Activated CD4-positive, alpha-beta T cell treated with anti-CD3 and anti-CD28 coated beads, Interleukin-2, amount 50 U/mL, for 4 hours (primary cell): Measurements from ENCODE around the gene LCLAT1.
"Not testable (repeated sequence)": the region's sequence is repeated elsewhere in the genome, so short reads cannot be mapped to it uniquely, and the experiment has no call there.

Experiments used
- DNase-seq, 2 experiments: peaks; one replicate each; pipeline ENCODE4 v3.0.0-alpha.2; 2020

LCLAT1 gene

DNA sequence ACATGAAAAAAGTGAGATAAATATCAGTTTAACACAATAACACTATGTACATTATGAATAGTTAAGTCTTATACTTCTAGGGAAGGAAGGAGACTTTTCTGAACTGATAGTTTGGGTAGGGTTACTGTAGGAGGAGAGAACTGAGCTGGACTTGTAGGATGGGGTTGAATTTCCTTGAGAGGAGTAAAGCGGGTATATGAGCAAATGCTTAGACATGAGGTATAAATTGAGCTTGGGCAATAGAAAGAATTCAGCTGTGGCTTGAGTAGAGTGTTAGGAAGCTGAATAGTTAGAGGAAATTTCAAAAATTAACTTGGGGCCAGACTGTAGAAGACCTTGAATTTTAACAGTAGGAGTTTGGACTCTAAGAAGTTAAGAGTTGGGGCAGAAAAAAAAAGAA lies 45.1 kb downstream of the LCLAT1 start:
- DNase-seq, result no peak

DNA sequence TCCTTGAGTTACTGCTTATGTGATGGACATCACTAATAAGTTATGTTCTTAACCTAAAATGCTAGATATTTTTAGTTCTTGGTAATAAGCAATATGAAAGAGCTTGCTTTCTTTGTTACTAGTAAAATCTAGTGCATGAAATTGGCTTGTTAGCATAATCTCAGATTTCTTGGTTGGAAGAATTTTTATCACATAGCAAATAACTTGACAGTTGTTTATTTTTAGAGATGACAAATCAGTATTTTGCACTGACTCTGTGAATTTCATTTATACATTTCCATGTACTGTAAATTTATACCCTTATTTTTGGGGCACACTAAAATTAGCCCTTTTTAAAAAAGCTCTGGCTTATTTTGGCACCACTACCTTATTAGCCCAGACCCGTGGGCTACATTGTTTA lies 45.6 kb downstream of the LCLAT1 start:
- DNase-seq, result no peak

DNA sequence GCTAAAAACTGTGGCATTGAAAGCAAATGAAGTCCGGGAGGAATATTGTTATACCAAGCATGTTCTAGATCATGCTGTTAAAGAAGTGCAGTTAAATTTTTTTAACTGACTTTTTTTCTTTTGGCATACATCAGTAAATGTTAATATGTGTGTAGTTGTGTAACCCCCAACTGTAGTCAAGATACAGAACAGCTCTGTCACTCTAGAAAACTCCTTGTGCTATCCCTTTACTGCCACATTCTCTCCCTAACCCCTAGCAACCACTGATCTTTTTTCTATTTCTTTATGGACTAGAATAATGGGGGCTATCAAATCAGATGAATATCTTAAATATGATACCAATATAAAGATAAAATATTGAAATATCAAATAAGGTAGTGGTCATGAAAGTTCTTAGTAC lies 46.4 kb downstream of the LCLAT1 start:
- DNase-seq, result no peak

DNA sequence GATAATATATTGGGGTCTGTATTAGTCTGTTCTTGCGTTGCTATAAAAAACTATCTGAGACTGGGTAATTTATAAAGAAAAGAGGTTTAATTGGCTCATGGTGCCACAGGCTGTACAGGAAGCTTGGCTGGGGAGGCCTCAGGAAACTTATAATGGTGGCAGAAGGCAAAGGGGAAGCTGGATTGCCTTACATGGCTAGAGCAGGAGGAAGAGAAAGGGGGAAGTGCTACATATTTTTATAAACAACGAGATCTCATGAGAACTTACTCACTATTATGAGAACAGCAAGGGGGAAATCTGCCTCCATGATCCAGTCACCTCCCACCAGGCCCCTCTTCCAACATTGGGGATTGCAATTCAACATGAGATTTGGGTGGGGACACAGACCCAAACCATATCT lies 48.9 kb downstream of the LCLAT1 start:
- not testable (repeated sequence) for DNase-seq

DNA sequence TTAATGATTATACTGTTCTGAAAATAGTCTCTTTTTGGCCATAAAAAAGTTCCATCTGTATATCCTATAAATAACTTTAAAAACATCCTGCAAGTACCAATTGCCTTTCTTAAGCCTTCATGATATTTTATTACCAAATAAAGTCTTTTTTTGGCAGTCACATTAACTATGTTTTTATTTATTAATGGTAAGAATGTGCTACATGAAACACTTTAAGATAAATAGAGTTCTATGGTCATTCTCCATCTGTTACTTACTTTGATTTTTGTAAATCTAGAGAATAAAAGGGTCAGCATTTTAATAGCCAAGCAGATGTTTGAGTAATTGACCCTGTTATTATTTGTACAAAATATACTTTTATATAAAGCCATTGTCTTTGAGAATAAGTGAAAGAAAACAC lies 52.6 kb downstream of the LCLAT1 start:
- DNase-seq, result no peak

DNA sequence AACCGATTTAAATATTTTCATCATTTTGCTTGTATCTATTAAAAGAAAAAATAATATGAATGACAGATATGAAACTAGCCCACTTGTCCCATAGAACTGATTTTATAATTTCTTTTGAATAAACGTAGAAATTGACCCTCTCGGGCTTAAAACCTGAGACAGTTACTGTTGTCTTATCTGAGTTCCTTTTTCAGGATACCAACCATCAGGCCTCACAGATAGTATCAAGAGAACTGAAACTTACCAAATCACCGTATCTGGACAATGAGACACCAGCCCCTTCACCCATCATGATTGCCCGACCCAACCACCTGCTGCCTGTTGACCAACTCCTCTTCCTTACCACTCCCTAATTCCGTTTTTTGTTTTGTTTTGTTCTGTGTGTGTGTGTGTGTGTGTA lies 53.7 kb downstream of the LCLAT1 start:
- no peak for DNase-seq

DNA sequence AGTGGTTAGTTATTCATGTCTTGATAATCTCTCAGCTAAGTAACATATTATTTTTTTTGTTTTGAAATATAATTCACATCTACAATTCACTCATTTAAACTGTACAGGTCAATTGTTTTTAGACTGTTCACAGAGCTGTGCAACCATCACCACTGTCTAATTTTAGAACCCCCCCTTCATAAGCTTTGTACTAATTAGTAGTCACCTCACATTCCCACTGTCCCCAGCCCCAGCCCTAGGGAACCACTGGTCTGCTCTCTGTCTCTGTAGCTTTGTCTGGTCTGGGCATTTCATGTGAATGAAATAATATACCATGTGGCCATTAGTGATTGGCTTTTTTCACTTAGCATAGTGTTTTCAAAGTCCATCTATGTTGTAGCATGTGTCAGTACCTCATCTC lies 55.3 kb downstream of the LCLAT1 start:
- no peak for DNase-seq

DNA sequence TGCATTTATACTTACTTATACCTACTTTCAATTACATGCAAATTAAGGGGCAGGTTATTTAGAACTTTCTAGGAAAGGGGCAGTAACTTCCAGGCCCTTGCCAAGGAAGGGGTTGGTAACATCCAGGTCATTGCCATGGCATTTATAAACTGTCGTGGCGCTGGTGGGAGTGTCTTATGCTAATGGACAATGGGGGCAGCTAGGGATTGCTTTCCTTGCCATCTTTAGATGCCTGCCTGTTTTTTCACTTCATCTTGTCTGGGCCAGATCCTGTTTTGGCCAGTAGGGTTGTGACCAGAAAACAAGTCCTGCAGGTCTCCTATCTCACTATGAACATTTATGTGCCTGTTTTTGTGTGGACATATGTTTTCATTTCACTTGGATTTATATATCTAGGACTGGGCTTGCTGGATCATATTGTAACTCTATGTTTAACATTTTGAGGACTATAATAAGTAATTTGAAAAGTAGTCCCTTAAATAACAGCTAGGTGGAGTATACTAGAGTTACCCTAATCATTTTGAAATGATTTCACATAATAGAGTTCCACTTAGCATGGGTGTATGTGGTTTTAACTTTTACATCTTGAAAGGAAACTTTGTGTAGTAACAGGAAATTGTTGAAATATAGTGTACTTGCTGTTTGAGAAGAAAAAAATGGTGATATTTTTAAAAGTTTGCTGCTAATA lies 56.1 kb downstream of the LCLAT1 start:
- no peak for DNase-seq

DNA sequence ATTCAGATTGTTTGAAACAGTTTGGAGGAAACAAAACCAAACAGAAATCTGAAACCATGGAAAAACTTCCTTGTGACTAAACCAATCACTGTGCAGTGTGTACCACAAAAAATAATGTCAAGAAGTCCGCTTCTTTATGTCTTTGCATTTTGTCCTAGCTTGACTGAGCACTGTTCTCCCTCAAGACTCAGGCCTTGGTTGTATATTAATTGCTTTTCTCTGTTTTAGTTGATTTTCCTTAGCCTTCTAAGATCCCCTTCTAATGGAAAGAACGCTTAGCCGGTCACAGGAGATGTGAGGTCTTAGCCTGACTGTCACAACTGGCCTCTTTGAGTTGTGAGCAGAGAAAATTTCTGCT lies 56.6 kb downstream of the LCLAT1 start:
- no peak for DNase-seq

DNA sequence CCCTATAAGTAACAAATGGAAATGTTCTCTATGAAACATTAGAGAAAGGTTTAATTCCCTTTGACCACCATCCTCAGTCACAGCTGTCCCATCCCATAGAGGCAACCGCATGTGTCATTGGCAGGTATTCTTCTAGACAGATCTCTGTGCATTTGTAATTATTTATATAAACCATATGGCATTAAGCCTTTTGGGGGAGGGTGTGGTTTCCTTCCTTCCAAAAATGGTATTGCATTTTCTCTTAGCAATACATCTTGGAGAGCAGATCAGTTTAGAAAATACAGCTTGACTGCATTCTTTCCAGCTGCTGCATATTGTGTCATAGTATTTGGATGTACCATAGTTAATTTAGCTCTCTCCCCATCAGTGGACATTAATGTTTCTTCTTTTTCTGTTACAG lies 57.7 kb downstream of the LCLAT1 start:
- DNase-seq, result no peak

DNA sequence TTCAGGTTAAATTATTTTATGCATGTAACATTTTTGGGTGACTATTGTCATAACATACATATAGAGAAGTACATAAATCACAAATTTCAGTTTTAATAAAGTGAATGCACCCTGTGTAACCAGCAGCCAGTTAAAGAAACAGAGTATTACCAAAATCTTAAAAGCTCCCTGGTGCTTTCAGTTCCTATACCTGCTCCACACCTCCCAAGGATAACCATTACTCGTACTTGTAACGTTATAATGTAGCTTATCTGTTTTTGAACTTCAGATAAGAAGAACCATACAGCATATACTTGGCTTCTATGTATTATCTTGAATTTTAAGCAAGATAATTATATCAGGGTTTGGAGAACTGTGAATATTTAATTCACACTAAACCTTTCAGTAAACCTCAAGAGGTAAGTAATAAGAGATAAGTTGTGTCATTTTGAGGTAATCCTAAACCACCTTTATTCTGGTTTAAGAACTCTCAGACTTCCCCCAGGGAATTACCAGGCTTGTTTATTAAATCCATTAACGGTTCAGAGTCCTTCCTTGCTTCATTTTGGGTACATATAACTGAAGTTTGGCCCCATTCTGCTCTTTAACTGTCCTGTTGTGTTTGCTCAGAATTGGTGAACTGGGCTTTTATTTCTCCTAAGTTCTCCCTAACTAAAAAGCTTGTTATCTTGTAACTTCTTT lies 58.6 kb downstream of the LCLAT1 start:
- DNase-seq, result no peak

DNA sequence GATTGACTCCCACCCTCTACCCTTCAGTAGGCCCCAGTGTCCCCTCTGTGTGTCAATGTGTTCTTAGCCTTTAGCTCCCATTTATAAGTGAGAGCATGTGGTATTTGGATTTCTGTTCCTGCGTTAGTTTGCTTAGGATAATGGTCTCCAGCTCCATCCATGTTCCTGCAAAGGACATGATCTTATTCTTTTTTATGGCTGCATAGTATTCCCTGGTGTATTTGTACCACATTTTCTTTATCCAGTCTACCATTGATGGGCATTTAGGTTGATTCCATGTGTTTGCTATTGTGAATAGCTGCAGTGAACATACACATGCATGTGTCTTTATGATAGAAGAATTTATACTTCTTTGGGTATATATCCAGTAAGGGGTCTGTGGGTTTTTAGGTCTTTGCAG lies 60.4 kb downstream of the LCLAT1 start:
- DNase-seq, result not testable (repeated sequence)

DNA sequence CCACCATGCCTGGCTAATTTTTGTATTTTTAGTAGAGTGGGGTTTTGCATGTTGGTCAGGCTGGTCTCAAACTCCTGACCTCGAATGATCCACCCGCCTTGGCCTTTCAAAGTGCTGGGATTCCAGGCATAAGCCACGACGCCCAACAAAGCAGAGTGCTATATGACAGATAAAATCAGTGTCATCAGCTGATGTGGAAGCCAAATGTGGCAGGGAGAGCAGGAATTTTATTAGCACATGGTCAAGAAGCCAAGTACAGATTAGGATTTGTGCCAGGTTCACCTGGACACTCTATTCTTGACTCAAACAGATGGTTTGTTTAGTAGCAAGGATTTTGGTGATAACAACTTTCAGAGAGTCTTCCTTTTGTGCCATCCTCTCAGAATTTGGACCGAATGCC lies 62.7 kb downstream of the LCLAT1 start:
- no peak for DNase-seq

DNA sequence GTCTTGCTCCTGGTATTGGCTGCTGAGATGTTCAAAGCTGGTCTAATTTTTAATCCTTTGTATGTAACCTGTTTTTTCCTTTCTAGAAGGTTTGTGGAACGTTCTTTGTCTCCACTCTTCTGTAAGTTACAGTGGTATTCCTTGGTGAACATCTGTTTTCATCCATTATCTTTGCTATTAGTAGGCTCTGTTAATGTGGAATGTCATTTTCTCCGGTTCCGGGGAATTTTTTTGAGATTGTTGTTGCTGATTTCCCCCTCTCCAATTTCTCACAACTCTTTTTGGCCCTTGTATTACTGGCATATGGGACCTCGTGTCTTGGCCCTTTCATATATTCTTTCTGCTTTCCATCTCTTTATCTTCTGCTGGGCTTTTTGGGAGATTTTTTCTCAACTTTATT lies 63.4 kb downstream of the LCLAT1 start:
- DNase-seq, result no peak

DNA sequence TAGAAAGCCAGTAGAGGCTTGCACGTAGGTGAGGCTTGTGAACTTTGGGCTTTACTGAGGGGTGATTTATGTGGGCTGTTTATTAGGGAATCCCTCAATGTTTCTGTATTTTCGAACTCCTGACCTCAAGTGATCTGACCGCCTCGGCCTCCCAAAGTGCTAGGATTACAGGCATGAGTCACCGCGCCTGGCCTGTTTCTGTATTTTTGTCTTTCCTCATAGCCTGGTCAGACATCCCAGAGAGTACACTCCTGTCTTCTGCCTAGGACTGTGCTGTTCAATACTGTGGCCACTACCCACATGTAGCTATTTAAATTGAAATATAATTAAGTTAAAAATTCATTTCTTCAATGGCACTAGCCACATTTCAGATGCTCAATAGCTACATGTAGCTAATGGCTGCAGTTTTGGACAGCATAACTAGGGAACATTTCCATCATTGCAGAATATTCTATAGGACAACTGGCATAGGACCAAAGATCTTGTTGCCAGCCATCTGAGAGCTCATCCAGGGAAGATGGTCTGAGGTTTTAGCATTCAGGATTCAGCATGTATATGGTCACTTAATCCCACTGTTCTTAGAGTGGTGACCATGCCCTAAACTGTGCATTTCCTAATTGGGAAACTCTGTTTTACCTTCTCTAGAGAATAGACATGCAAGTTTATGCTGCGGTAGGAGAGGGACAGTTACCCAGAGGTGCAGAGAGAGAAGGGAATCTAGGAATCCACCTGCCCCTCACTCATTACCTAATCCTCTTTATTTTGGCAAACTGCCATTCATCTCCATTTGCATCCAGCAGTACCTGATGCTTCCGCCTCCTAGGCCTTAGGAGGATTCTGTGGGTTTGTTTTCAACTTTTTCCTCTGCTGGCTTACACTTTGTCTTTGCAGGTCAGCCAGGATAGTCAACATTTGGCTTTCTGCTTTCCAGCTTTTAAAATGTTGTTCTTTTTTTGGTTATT lies 64.4 kb downstream of the LCLAT1 start:
- no peak for DNase-seq

DNA sequence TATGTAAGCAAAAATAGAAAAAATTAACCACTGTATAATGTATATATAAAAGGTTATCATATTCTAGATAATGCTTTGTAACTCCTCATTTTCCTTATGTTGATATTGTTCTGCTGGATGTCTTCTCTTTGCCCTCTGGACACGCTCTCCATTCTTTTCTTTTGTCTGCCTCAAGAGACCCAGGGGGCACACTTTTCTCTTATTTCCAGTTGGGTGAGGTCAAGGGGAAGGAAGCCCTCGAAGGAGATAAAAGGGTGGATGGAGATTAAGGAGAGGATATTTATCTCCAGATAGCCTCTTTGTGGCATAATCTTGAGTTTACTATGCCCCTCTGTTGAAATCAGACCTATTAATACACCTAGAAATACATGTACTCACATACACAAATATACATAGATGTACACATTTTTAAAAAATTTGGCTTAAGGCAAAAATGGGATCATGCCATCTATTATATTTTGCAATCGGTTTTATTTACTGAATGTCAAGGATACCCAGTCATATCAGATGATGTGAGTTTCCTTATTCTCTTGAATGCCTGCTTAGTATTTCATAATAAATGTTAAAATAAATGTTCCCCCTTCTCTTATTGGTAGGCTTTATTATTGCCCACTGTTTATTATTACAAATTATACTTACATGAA lies 65.3 kb downstream of the LCLAT1 start:
- no peak for DNase-seq

DNA sequence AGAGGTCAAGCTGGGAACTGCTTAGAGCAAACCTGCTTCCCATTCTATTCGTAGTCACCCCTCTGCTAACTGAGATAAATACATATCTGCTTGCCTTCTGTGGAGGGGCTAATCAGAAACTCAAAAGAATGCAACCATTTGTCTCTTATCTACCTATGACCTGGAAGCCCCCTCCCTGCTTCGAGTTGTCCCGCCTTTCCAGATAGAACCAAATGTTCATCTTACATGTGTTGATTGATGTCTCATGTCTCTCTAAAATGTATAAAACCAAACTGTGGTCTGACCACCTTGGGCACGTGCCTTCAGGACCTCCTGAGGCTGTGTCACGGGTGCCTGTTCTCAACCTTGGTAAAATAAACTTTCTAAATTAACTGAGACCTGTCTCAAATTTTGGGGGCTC lies 66.6 kb downstream of the LCLAT1 start:
- not testable (repeated sequence) for DNase-seq

DNA sequence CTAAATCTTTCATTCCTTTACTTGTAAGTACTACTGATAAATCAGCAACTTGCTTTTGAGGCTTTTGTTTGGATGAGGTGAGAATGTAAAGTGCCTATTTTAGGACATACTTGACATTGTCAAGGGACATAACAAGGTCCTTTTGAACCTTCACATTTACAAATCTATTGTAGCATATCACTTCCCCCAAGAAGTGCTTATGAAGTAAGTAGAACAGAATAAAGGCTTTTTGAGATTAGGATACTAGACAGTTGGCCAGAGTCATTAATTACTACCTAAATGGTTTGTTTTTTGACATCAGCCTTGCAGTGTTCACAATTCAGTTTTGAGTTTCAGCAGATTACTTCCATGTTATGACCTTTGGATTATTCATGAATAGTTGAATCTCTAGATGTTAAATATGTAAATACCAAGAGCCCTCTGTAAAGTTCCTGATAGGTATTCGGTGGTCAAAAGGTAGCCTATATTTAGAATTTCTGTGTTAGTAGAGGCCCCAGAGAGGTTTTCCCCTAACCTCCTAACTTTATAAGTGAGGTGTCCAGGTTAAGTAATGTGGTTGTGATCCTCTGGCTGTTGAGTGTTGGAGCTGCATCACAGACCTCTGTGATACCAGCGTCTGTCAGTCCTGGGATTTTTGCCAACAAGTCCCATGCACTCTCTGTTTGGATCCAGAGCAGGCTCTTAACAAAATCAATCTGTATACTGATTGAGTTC lies 67.2 kb downstream of the LCLAT1 start:
- no peak for DNase-seq

DNA sequence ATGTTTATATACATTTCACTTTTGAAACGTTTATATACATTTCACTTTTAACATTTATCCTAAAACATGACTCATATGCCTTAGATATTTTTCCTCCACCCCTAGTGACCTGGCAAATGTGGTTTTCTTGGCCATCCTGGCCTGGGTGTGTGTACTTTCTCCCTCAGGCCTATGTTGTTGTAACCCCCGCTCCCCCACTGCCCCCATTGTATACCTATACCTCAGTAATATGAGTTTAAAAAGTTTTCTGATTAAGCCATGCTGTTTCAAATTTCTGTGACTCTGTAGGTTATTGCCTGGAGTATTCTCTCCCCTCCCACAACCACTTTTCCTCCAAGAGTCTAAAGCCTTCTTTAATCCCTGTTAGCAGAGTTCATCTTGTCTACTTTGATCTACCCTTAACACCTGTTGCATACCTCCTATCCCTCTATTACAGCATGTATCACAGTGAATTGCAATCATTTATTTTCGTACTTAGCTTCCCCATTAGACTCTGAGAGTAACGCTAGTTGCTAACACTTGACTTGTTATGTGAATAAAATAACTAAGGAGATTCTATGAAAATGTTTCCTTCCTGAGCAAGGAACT lies 67.9 kb downstream of the LCLAT1 start:
- no peak for DNase-seq

DNA sequence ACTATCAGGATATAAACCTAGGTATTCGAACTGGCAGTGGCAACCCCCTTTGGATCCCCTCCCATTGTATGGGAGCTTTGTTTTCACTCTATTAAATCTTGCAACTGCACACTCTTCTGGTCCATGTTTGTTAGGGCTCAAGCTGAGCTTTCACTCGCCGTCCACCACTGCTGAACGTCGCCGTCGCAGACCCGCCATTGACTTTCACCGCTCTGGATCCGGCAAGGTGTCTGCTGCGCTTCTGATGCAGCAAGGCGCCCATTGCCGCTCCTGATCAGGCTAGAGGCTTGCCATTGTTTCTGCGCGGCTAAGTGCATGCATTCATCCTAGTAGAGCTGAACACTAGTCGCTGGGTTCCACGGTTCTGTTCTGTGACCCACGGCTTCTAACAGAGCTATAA lies 69.1 kb downstream of the LCLAT1 start:
- no peak for DNase-seq

DNA sequence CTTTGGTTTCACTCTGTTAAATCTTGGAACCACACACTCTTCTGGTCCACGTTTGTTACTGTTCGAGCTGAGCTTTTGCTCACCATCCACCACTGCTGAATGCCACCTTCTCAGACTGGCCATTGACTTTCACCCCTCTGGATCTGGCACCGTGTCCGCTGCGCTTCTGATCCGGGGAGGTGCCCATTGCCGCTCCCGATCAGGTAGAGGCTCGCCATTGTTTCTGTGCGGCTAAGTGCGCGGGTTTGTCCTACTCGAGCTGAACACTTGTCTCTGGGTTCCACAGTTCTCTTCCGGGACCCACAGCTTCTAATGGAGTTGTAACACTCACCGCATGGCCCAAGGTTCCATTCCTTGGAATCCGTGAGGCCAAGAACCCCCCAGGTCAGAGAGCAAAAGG lies 72.8 kb downstream of the LCLAT1 start:
- no peak for DNase-seq

DNA sequence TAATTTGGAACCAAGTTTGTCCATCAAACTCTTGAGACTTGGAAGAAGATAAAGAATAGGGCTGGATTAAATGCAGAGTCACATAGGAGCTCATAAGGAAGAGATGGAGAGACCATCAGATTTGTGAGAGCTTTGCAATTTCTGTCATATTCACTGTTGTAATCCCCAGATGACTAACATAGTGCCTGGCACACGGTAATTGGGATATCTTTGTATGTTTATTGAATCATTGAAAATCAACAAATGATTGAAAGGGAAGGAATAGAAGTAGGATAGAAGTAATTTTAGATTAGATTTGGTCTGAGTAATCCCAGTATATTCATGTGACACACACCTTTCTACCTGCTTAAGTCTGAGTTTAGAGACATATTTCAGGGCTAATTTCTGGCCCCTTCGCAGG lies 75.4 kb downstream of the LCLAT1 start:
- no peak for DNase-seq
